Skeletal muscle tissue (tissue), 5 donors: ENCODE results near the gene FUT1. TPM values are rescaled to one million over a fixed set of nuclear protein-coding genes. Genes with fewer than 3 reads are reported as not detected.

Experiments
- H3K27ac ChIP-seq: one replicate; pipeline ENCODE4 v1.7.0; 2013; ENCODE audit warnings: mild to moderate bottlenecking, low read depth, low read length, inconsistent platforms
- H3K27me3 ChIP-seq, 3 donors: one replicate each; pipeline ENCODE4 v1.7.0; 2013; ENCODE audit warnings: low read length in 3 of 3; ENCODE audit not compliant: control insufficient read depth in 3 of 3, insufficient read depth in 3 of 3
- H3K36me3 ChIP-seq, 3 donors: one replicate each; pipeline ENCODE4 v1.7.0; 2013; ENCODE audit warnings: low read length in 3 of 3; ENCODE audit not compliant: control insufficient read depth in 3 of 3, insufficient read depth in 3 of 3
- H3K4me1 ChIP-seq, 3 donors: one replicate each; pipeline ENCODE4 v1.7.0; 2013; ENCODE audit warnings: low read length in 3 of 3, mild to moderate bottlenecking in 3 of 3; ENCODE audit not compliant: control insufficient read depth in 3 of 3, insufficient read depth in 3 of 3
- H3K4me3 ChIP-seq, 3 donors: one replicate each; pipeline ENCODE4 v1.7.0; 2013; ENCODE audit warnings: low read length in 3 of 3
- H3K9ac ChIP-seq, 3 donors: one replicate each; pipeline ENCODE4 v1.7.0; 2013; ENCODE audit warnings: low read length in 3 of 3, mild to moderate bottlenecking in 3 of 3, moderate library complexity in 2 of 3, low read depth in 1 of 3
- H3K9me3 ChIP-seq, 3 donors: one replicate each; pipeline ENCODE4 v1.7.0; 2013; ENCODE audit warnings: low read length in 3 of 3; ENCODE audit not compliant: control insufficient read depth in 3 of 3
- small RNA-seq: library from RNA; depleted of rRNA; stranded (forward); fragments of <200 nt; gene quantifications from one replicate; pipeline ENCODE3, GENCODE V24; 2014
- total RNA-seq: library from RNA; depleted of rRNA; stranded (reverse); fragments of >200 nt; gene quantifications from one replicate; pipeline ENCODE4 v1.2.3, GENCODE V29; 2014
- donor health status: Osteomylitis.

The FUT1 gene
- total RNA-seq, 1 donor from 2014 or later: 1.0 TPM

DNA sequence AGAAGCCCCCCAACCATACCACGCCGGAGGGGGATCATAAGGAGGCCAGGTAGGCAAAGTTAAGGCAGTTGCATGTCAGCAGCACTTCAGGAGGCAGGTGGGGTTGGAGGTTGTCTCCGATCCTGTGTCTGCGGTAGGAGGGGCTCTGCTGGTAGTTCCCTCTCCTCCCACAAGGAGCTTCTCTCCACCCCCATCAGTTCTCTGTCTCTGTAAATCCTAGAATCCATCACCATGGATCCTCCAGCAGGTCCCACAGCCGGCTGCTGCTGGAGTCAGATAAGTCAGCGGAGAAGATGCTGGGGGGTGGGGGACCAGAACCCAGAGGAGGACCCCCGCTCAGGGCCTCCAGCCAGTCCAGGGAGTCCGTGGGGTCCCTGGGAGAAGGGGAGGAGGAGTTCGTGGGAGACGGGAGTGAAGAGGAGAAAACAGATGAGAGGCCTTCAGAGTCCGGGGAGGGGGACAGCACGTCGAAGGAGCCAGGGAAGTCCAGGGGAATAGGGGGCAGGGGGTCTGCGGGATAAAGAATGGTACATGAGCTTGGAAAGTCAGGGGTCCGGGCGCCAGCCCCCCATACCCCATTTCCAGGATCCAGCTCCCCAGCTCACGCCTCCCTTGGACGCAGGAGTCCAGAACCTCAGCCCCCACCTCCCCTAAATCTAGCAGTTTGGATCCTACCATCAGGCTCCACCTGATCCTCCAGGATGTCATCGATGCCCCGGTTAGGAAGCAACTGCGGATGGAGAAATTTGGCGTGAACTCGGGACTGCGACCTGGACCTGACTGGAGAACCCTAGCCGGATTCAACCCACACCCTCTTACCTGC lies 39.2 kb downstream of the FUT1 start:
- no peaks in the 10 kb centered on the region for H3K27me3 ChIP-seq
- H3K27ac ChIP-seq: no peak overlapping the region
- H3K4me3 ChIP-seq: peak overlapping the region; percentile 59 to 66 (median 59)
- peaks cover 0 to 3% (median 0%) of the 10 kb centered on the region in 3 donors for H3K9me3 ChIP-seq
- H3K9ac ChIP-seq: peak overlapping the region in 2 of 3 donors; percentile 13 to 60
- peaks cover 4 to 11% (median 11%) of the 10 kb centered on the region in 3 donors for H3K36me3 ChIP-seq
- H3K4me1 ChIP-seq: peaks cover 32 to 47% (median 35%) of the 10 kb centered on the region in 3 donors

DNA sequence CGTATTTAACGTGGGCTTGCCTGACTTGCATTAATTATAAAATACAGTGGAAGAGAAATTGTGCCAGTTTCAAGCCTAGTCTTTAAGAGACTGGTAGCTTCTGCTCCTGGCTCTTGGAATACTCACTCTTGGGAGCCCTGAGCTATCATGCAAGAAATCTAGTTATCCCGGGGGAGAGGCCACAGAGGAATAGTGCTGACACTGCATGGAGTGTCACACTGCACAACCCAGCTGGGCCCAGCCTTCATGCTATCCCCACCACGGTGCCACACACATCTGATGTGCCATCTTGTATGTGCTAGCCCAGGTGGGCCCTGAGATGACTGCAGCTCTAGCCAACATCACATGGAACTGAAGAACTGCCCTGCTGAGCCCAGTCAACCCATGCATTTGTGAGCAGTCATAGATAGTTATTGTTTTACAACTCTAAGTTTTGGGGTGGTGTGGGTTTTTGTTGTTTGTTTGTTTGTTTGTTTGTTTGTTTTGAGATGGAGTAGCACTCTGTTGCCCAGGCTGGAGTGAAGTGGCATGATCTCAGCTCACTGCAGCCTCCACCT lies 41.3 kb downstream of the FUT1 start:
- Histone ChIP-seq H3K9me3 (peaks cover 0 to 3% (median 0%) of the 10 kb centered on the region in 3 donors), H3K27me3 (no peaks in the 10 kb centered on the region), H3K4me1 (peaks cover 22 to 30% (median 22%) of the 10 kb centered on the region in 3 donors), H3K9ac (no peak overlapping the region), H3K27ac (no peak overlapping the region), H3K4me3 (no peak overlapping the region), H3K36me3 (peaks cover 4 to 11% (median 11%) of the 10 kb centered on the region in 3 donors)

DNA sequence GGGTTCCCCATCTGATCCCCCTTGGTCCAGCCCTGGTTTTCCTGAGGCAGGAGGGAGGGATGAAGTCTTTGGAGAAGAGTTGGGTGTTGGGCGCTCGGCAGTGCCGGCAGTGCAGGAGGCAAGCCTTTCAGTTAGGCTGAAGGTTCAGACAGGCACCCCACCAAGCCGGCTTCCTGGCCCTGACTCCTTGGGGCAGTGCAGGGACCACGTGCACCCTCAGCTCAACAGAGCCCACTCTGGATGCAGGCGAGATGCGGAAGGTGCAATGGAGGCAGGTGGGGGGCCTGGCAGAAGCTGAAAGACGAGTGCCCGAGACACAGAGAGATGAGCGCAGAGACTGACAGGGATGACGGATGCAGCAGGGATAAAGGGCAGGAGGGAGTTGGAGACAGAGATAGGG lies 44.0 kb downstream of the FUT1 start:
- H3K27me3 ChIP-seq: no peaks in the 10 kb centered on the region
- H3K9ac ChIP-seq: no peak overlapping the region
- no peak overlapping the region for H3K27ac ChIP-seq

DNA sequence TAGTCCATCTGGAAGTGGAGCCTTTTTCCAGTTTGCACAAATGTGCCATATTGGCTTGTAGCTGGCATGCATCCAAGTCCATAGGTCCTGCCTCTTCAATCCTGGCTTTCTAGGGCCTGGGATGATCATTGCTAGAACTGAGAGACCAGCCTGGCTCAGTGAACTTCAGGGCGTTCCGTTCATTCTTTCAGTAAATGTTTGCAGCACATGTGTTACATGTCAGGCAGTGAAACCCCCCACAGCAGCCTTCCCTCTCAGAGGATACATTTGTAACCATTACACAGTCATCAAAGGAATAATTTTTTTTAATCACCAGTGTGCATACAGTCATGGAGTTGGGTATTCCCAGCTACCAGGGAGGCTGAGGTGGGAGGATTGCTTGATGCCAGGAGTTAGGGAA lies 47.0 kb downstream of the FUT1 start:
- Histone ChIP-seq H3K27me3 (no peaks in the 10 kb centered on the region), H3K9me3 (no peaks in the 10 kb centered on the region), H3K36me3 (no peaks in the 10 kb centered on the region), H3K27ac (no peak overlapping the region), H3K9ac (no peak overlapping the region), H3K4me3 (no peak overlapping the region), H3K4me1 (no peaks in the 10 kb centered on the region)

More for the DNA sequence above, 44.0 kb downstream of the FUT1 start:
- Histone ChIP-seq H3K4me3 (no peak overlapping the region), H3K36me3 (peaks cover 4 to 8% (median 6%) of the 10 kb centered on the region in 3 donors), H3K4me1 (peaks cover 2 to 7% (median 4%) of the 10 kb centered on the region in 3 donors), H3K9me3 (peaks cover 0 to 3% (median 0%) of the 10 kb centered on the region in 3 donors)

DNA sequence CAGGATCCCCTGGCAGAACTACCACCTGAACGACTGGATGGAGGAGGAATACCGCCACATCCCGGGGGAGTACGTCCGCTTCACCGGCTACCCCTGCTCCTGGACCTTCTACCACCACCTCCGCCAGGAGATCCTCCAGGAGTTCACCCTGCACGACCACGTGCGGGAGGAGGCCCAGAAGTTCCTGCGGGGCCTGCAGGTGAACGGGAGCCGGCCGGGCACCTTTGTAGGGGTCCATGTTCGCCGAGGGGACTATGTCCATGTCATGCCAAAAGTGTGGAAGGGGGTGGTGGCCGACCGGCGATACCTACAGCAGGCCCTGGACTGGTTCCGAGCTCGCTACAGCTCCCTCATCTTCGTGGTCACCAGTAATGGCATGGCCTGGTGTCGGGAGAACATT lies 49.1 kb downstream of the FUT1 start:
- Histone ChIP-seq H3K4me3 (no peak overlapping the region), H3K27ac (no peak overlapping the region), H3K4me1 (peaks cover 0 to under 1% (median 0%) of the 10 kb centered on the region in 3 donors), H3K9ac (no peak overlapping the region), H3K27me3 (no peaks in the 10 kb centered on the region), H3K9me3 (no peaks in the 10 kb centered on the region), H3K36me3 (no peaks in the 10 kb centered on the region)

DNA sequence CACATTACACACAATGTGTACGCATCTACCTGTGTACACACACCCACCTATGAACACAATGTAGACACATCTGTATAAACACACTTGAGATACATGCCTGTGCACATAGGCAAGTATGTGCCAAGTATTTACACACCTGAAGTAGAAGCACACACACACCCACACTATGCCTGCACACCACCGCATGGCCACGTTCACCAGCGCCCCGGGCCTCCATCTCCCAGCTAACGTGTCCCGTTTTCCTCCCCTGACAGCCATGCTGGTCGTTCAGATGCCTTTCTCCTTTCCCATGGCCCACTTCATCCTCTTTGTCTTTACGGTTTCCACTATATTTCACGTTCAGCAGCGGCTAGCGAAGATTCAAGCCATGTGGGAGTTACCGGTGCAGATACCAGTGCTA lies 49.7 kb downstream of the FUT1 start:
- peaks cover 0 to 4% (median 0%) of the 10 kb centered on the region in 3 donors for H3K4me1 ChIP-seq
- H3K27ac ChIP-seq: no peak overlapping the region
- H3K9me3 ChIP-seq: no peaks in the 10 kb centered on the region
- H3K27me3 ChIP-seq: peaks cover 0 to 5% (median 0%) of the 10 kb centered on the region in 3 donors
- H3K4me3 ChIP-seq: no peak overlapping the region
- H3K36me3 ChIP-seq: no peaks in the 10 kb centered on the region
- no peak overlapping the region for H3K9ac ChIP-seq

DNA sequence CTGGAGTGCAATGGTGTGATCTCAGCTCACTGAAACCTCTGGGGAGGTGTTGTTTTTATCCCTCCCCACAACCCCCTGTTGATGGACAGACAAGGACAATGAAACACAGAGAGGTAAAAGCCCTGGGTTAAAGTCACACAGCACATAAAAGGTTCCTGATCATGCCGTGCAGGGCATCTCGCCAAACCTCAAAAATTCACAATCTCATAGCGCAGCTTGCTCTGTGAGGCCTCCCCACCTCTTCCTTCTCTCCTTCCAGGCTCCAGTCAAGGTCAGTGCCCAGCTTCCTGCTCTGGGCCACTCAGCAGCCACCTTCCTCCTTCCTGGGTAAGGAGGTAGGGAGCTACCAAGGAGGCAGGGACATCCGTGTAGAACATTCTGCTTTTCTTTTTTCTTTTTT lies 54.4 kb downstream of the FUT1 start:
- Histone ChIP-seq H3K9ac (no peak overlapping the region), H3K36me3 (no peaks in the 10 kb centered on the region), H3K4me1 (peaks cover 6 to 10% (median 8%) of the 10 kb centered on the region in 3 donors)

More for the DNA sequence above, 54.4 kb downstream of the FUT1 start:
- peaks cover 12 to 23% (median 14%) of the 10 kb centered on the region in 3 donors for H3K27me3 ChIP-seq
- no peaks in the 10 kb centered on the region for H3K9me3 ChIP-seq
- no peak overlapping the region for H3K27ac ChIP-seq
- H3K4me3 ChIP-seq: no peak overlapping the region

Small RNA genes lying within 50 kb of the gene (small RNA-seq; reads per million reads assigned to genes)
- gene RNU6-317P: not detected

Other genes starting within 250 kb of the FUT1 start
- not detected for gene LMTK3, start 240.8 kb downstream of the FUT1 start, total RNA-seq
- not detected for gene SULT2B1, start 200.5 kb downstream of the FUT1 start, total RNA-seq
- not detected for gene SPACA4, start 145.9 kb downstream of the FUT1 start, total RNA-seq
- gene FAM83E, start 137.6 kb downstream of the FUT1 start, total RNA-seq: 1.6 TPM
- gene RPL18, start 133.5 kb downstream of the FUT1 start, total RNA-seq: 2,225 TPM
- gene SPHK2, start 133.1 kb downstream of the FUT1 start, total RNA-seq: 2.1 TPM
- 6.8 TPM for gene DBP, start 115.3 kb downstream of the FUT1 start, total RNA-seq
- gene CA11, start 106.5 kb downstream of the FUT1 start, total RNA-seq: 3.7 TPM
- gene NTN5, start 79.6 kb downstream of the FUT1 start, total RNA-seq: under 0.01 TPM
- not detected for gene FUT2, start 56.7 kb downstream of the FUT1 start, total RNA-seq
- gene MAMSTR, start 32.9 kb downstream of the FUT1 start, total RNA-seq: 5.2 TPM
- gene RASIP1, start 12.0 kb downstream of the FUT1 start, total RNA-seq: 23.5 TPM
- gene IZUMO1, start 5.7 kb downstream of the FUT1 start, total RNA-seq: 0.52 TPM
- gene FGF21, start 2.9 kb upstream of the FUT1 start, total RNA-seq: not detected
- 13.6 TPM for gene BCAT2, start 58.4 kb upstream of the FUT1 start, total RNA-seq
- 0.52 TPM for gene HSD17B14, start 83.8 kb upstream of the FUT1 start, total RNA-seq
- 14.1 TPM for gene PLEKHA4, start 116.0 kb upstream of the FUT1 start, total RNA-seq
- gene PPP1R15A, start 119.8 kb upstream of the FUT1 start, total RNA-seq: 26.1 TPM
- not detected for gene TULP2, start 146.1 kb upstream of the FUT1 start, total RNA-seq
- 107 TPM for gene NUCB1, start 147.7 kb upstream of the FUT1 start, total RNA-seq
- not detected for gene DHDH, start 181.1 kb upstream of the FUT1 start, total RNA-seq
- 20.4 TPM for gene BAX, start 202.2 kb upstream of the FUT1 start, total RNA-seq
- gene FTL, start 212.7 kb upstream of the FUT1 start, total RNA-seq: 470 TPM
- gene GYS1, start 240.7 kb upstream of the FUT1 start, total RNA-seq: 42.8 TPM
- gene RUVBL2, start 241.2 kb upstream of the FUT1 start, total RNA-seq: 101 TPM